GM21786 (cell line): ENCODE data around the gene CXorf65.

ENCODE experiments used
- ATAC-seq: cut with Tn5 transposase; IDR thresholded peaks from one replicate; pipeline ENCODE4 v1.9.1; 2021; ENCODE audit not compliant: unreplicated experiment

The CXorf65 gene

GRCh38 chrX:71106427-71106826, at the start of gene CXorf65:
Gene CXorf65, minus strand, starts transcription at chrX:71106740. Its CDS starts 184 bp downstream, at chrX:71106556.
- no peak for ATAC-seq

- ATAC-seq, result no peak
Observed at GRCh38 chrX:71154641-71155040, 48.1 kb upstream of the CXorf65 start.

GRCh38 chrX:71154196-71154595, 47.7 kb upstream of the CXorf65 start:
- ATAC-seq, result no peak

GRCh38 chrX:71151366-71151765, 44.8 kb upstream of the CXorf65 start:
- no peak for ATAC-seq

- ATAC-seq, result no peak
Observed at GRCh38 chrX:71148278-71148663, 41.7 kb upstream of the CXorf65 start.

- ATAC-seq, result no peak
Observed at GRCh38 chrX:71147496-71148277, 41.1 kb upstream of the CXorf65 start.

- ATAC-seq, result no peak
Observed at GRCh38 chrX:71144651-71145050, 38.1 kb upstream of the CXorf65 start, which contains the start of gene NLGN3. Gene NLGN3, plus strand, starts transcription at chrX:71144841. Its CDS starts 2,909 bp downstream, at chrX:71147750.

- no peak for ATAC-seq
Observed at GRCh38 chrX:71143508-71143907, 37.0 kb upstream of the CXorf65 start.

- no peak for ATAC-seq
Observed at GRCh38 chrX:71140440-71140839, 33.9 kb upstream of the CXorf65 start.

- ATAC-seq, result no peak
Observed at GRCh38 chrX:71131510-71131909, 25.0 kb upstream of the CXorf65 start.

GRCh38 chrX:71128915-71129765, 22.6 kb upstream of the CXorf65 start:
- ATAC-seq, result peak; percentile 77

GRCh38 chrX:71128166-71128833, 21.8 kb upstream of the CXorf65 start:
- ATAC-seq, result no peak

- no peak for ATAC-seq
Observed at GRCh38 chrX:71118985-71119535, 12.5 kb upstream of the CXorf65 start.

GRCh38 chrX:71118032-71118984, 11.8 kb upstream of the CXorf65 start, which contains the start of gene MED12:
Gene MED12, plus strand, starts transcription at chrX:71118596. Its CDS starts 159 bp downstream, at chrX:71118755.
- peak; percentile 94 for ATAC-seq

- ATAC-seq, result no peak
Observed at GRCh38 chrX:71117358-71117757, 10.8 kb upstream of the CXorf65 start.

- peak; percentile 7 for ATAC-seq
Observed at GRCh38 chrX:71111921-71112431, 5.4 kb upstream of the CXorf65 start.

GRCh38 chrX:71111141-71111843, 4.8 kb upstream of the CXorf65 start, which contains the start of gene IL2RG:
Gene IL2RG, minus strand, starts transcription at chrX:71111577. Its CDS starts 38 bp downstream, at chrX:71111539.
- peak; percentile 91 for ATAC-seq

- ATAC-seq, result no peak
Observed at GRCh38 chrX:71109051-71109450, 2.5 kb upstream of the CXorf65 start.
